H1 (cell line): ENCODE data around the gene BTBD7. TPM values are rescaled to one million over a fixed set of nuclear protein-coding genes. Genes with fewer than 3 reads are reported as not detected.

Source experiments
- CTCF ChIA-PET: fragments of 300-600 bp; sonication (Branson Sonifier 250); formaldehyde crosslinking; loops from one replicate; lab custom pipeline; 2021; ENCODE audit not compliant: partially characterized antibody; lab: Charles Lee
- POLR2A ChIA-PET: fragments of 300-600 bp; sonication (Branson Sonifier 250); formaldehyde crosslinking; loops from one replicate; lab custom pipeline; 2021; ENCODE audit warnings: inconsistent platforms; ENCODE audit not compliant: partially characterized antibody; lab: Charles Lee
- DNase-seq, 2 experiments: peaks; one replicate each; pipeline versions ENCODE4 v3.0.0 to v3.0.0-alpha.2; 2010 to 2022; ENCODE audit warnings: low spot score in 2 of 2, low read depth in 1 of 2, mixed read lengths in 1 of 2
- FAIRE-seq: peaks from 2 replicates; lab custom pipeline; 2011; peaks lifted over from hg19 to GRCh38; lab: Jason Lieb, UNC
- H2AFZ ChIP-seq: 2 replicates; pipeline ENCODE4 v1.8.1; 2012; ENCODE audit warnings: low read length, inconsistent platforms
- H2AK5ac ChIP-seq: 2 replicates; pipeline ENCODE4 v1.6.1; 2013; ENCODE audit warnings: low read depth, low read length
- H2BK120ac ChIP-seq: replicated peaks from 2 replicates; pipeline ENCODE3; 2013; ENCODE audit warnings: low read depth, low read length, inconsistent platforms
- H2BK12ac ChIP-seq: 2 replicates; pipeline ENCODE4 v1.6.1; 2013; ENCODE audit warnings: low read depth, low read length
- H2BK15ac ChIP-seq: 2 replicates; pipeline ENCODE4 v1.6.1; 2013; ENCODE audit warnings: low read length
- H2BK20ac ChIP-seq: 2 replicates; pipeline ENCODE4 v1.6.1; 2013; ENCODE audit warnings: low read length
- H2BK5ac ChIP-seq: 2 replicates; pipeline ENCODE4 v1.6.1; 2013; ENCODE audit warnings: low read depth, low read length
- H3K14ac ChIP-seq: 2 replicates; pipeline ENCODE4 v1.6.1; 2013; ENCODE audit warnings: inconsistent platforms; ENCODE audit not compliant: insufficient read length
- H3K18ac ChIP-seq: 2 replicates; pipeline ENCODE4 v1.6.1; 2013; ENCODE audit warnings: low read length; ENCODE audit errors: extremely low read depth
- H3K23ac ChIP-seq: 2 replicates; pipeline ENCODE4 v1.6.1; 2013; ENCODE audit warnings: inconsistent platforms; ENCODE audit not compliant: insufficient read length
- H3K23me2 ChIP-seq: 2 replicates; pipeline ENCODE4 v1.6.1; 2013; ENCODE audit warnings: low read depth, low read length
- H3K27ac ChIP-seq: 2 replicates; pipeline ENCODE4 v1.6.1; 2011; ENCODE audit warnings: low read depth, low read length, inconsistent platforms
- H3K27me3 ChIP-seq, 4 experiments: replicated peaks in 1 of 4; 1 replicate in 1 of 4; 2 replicates in 3 of 4; pipeline versions ENCODE4 v1.6.1 to v1.8.1; 2011 to 2013; ENCODE audit warnings: low read length in 3 of 4, mild to moderate bottlenecking in 3 of 4, inconsistent platforms in 2 of 4, mixed read lengths in 2 of 4, moderate library complexity in 1 of 4; ENCODE audit not compliant: control insufficient read depth in 3 of 4, insufficient read depth in 3 of 4; ENCODE audit errors: extremely low read depth in 1 of 4
- H3K36me3 ChIP-seq, 4 experiments: 2 replicates each; pipeline versions ENCODE4 v1.6.1 to v1.8.1; 2011 to 2013; ENCODE audit warnings: mild to moderate bottlenecking in 4 of 4, low read length in 3 of 4, moderate library complexity in 2 of 4, control low read depth in 1 of 4, inconsistent platforms in 1 of 4; ENCODE audit not compliant: insufficient read depth in 4 of 4, control insufficient read depth in 2 of 4
- H3K4ac ChIP-seq: replicated peaks from 2 replicates; pipeline ENCODE3; 2013; ENCODE audit warnings: low read length, low read depth, mixed read lengths, inconsistent platforms; ENCODE audit not compliant: insufficient read length
- H3K4me1 ChIP-seq, 4 experiments: replicated peaks in 1 of 4; 1 replicate in 1 of 4; 2 replicates in 3 of 4; pipeline versions ENCODE4 v1.6.1 to v1.8.1; 2011 to 2013; ENCODE audit warnings: low read length in 3 of 4, inconsistent platforms in 2 of 4, mixed read lengths in 1 of 4; ENCODE audit not compliant: insufficient read depth in 4 of 4, control insufficient read depth in 3 of 4
- H3K4me2 ChIP-seq, 2 experiments: 2 replicates each; pipeline versions ENCODE4 v1.6.1 to v1.8.1; 2011 to 2013; ENCODE audit warnings: low read depth in 2 of 2, low read length in 2 of 2, control low read depth in 1 of 2, inconsistent platforms in 1 of 2, mild to moderate bottlenecking in 1 of 2; ENCODE audit not compliant: insufficient read depth in 1 of 2
- H3K4me3 ChIP-seq, 4 experiments: fragments of 200-600, 300-600 bp in 1 of 4; sonication (generic), shearing (Covaris generic), sonication (Bioruptor Twin) in 1 of 4; 2 replicates each; pipeline versions ENCODE4 v1.5.1 to v1.8.1; 2011 to 2016; ENCODE audit warnings: low read length in 4 of 4, low read depth in 3 of 4, control low read depth in 2 of 4, inconsistent platforms in 2 of 4, mild to moderate bottlenecking in 2 of 4, mixed read lengths in 1 of 4, moderate library complexity in 1 of 4; ENCODE audit not compliant: insufficient read depth in 2 of 4; ENCODE audit errors: extremely low read depth in 1 of 4
- H3K56ac ChIP-seq: replicated peaks from 2 replicates; pipeline ENCODE3; 2013; ENCODE audit warnings: low read depth, mild to moderate bottlenecking, mixed read lengths, low read length, inconsistent platforms; ENCODE audit not compliant: insufficient read length
- H3K79me1 ChIP-seq: 2 replicates; pipeline ENCODE4 v1.6.1; 2013; ENCODE audit warnings: low read depth, low read length, control low read depth
- H3K79me2 ChIP-seq, 2 experiments: 2 replicates each; pipeline versions ENCODE4 v1.6.1 to v1.8.1; 2012 to 2013; ENCODE audit warnings: low read length in 2 of 2, mild to moderate bottlenecking in 2 of 2, inconsistent platforms in 1 of 2; ENCODE audit not compliant: insufficient read depth in 2 of 2, control insufficient read depth in 1 of 2
- H3K9ac ChIP-seq, 4 experiments: replicated peaks in 1 of 4; 1 replicate in 1 of 4; 2 replicates in 3 of 4; pipeline versions ENCODE4 v1.6.1 to v1.8.1; 2011 to 2013; ENCODE audit warnings: low read depth in 3 of 4, low read length in 3 of 4, control low read depth in 2 of 4, mild to moderate bottlenecking in 2 of 4, moderate library complexity in 2 of 4, inconsistent platforms in 1 of 4; ENCODE audit errors: extremely low read depth in 1 of 4
- H3K9me3 ChIP-seq, 2 experiments: 2 replicates each; pipeline versions ENCODE4 v1.6.1 to v1.8.1; 2012 to 2013; ENCODE audit warnings: mild to moderate bottlenecking in 2 of 2, moderate library complexity in 2 of 2, control low read depth in 1 of 2, inconsistent platforms in 1 of 2, low read depth in 1 of 2, low read length in 1 of 2, mixed read lengths in 1 of 2; ENCODE audit not compliant: insufficient read depth in 2 of 2
- H4K20me1 ChIP-seq, 2 experiments: replicated peaks in 1 of 2; 2 replicates each; pipeline versions ENCODE3 to v1.8.1; 2011 to 2013; ENCODE audit warnings: inconsistent platforms in 2 of 2, low read length in 2 of 2, mild to moderate bottlenecking in 1 of 2; ENCODE audit not compliant: insufficient read depth in 2 of 2, control insufficient read depth in 1 of 2
- H4K5ac ChIP-seq: 2 replicates; pipeline ENCODE4 v1.6.1; 2013; ENCODE audit warnings: low read length, low read depth, mixed read lengths, inconsistent platforms; ENCODE audit not compliant: insufficient read length
- H4K8ac ChIP-seq: 2 replicates; pipeline ENCODE4 v1.8.0; 2013; ENCODE audit warnings: mild to moderate bottlenecking, moderate library complexity, low read length, inconsistent platforms; ENCODE audit not compliant: insufficient read depth; ENCODE audit errors: extremely low read depth
- H4K91ac ChIP-seq: replicated peaks from 2 replicates; pipeline ENCODE3; 2013; ENCODE audit warnings: low read length, mixed read lengths, inconsistent platforms; ENCODE audit not compliant: insufficient read length
- ATF2 ChIP-seq: IDR thresholded peaks from 2 replicates; pipeline ENCODE4 v1.6.1; 2012; ENCODE audit warnings: low read length, inconsistent platforms
- ATF3 ChIP-seq: IDR thresholded peaks from 2 replicates; pipeline ENCODE4 v1.6.1; 2011; ENCODE audit warnings: low read depth, mild to moderate bottlenecking, low read length; ENCODE audit not compliant: insufficient read depth
- E2F6 ChIP-seq: IDR thresholded peaks from 2 replicates; pipeline ENCODE4 v1.6.1; 2012; ENCODE audit warnings: inconsistent platforms
- JUN ChIP-seq: IDR thresholded peaks from 2 replicates; pipeline ENCODE4 v1.6.1; 2011; ENCODE audit warnings: low read depth, mild to moderate bottlenecking, improper control_type of control experiment, low read length
- YY1 ChIP-seq: IDR thresholded peaks from 2 replicates; pipeline ENCODE4 v1.6.1; 2011; ENCODE audit warnings: low read depth, mild to moderate bottlenecking, low read length
- WGBS, 2 experiments: shearing (Covaris generic) in 1 of 2; methylation state at CpG; one replicate each; pipeline versions ENCODE4 v1.1.6 to v1.1.7; 2013 to 2015; ENCODE audit warnings: low lambda C conversion rate in 2 of 2, mixed read lengths in 2 of 2, inconsistent platforms in 1 of 2, low coverage in 1 of 2, missing lambda C conversion rate in 1 of 2; ENCODE audit not compliant: insufficient replicate concordance in 2 of 2, insufficient coverage in 1 of 2, insufficient read length in 1 of 2; ENCODE audit errors: extremely low coverage in 1 of 2, missing lambda C conversion rate in 1 of 2; 5-methylcytosine and 5-hydroxymethylcytosine counted together
- polyA plus RNA-seq, 7 experiments: library from polyadenylated mRNA; depleted of rRNA in 3 of 7; stranded (reverse) in 5 of 7; unstranded in 2 of 7; fragments of >200 nt in 5 of 7; fragments of 200-250 nt in 2 of 7; gene quantifications; 1 replicate in 5 of 7; 2 replicates in 1 of 7; 4 replicates in 1 of 7; pipeline versions ENCODE4 v1.2.1 to v1.2.3, GENCODE V29; 2011 to 2013; ENCODE audit warnings: missing spikeins in 2 of 7, mixed read lengths in 2 of 7
- total RNA-seq: library from RNA; stranded (reverse); fragmentation: NEBNext Ultra II Directional; extraction: Animal tissue kit (Norgen Biotek cat#: 25700); gene quantifications from 2 replicates; pipeline ENCODE4 v1.2.1, GENCODE V29; 2021

BTBD7 gene
- total and polyA plus RNA-seq, 2 of the 8 experiments (the other 6 are each of a cell fraction or from before 2014, with no cell fraction given): 12.1 to 46.1 TPM

- Histone ChIP-seq H4K5ac (no peak overlapping the region), H4K20me1 (no peaks in the 10 kb centered on the region), H3K18ac (no peak overlapping the region), H4K91ac (no peak overlapping the region), H3K27ac (no peak overlapping the region), H2BK5ac (no peak overlapping the region), H2BK20ac (no peak overlapping the region), H4K8ac (no peak overlapping the region), H3K4me3 (no peak overlapping the region), H3K79me2 (no peaks in the 10 kb centered on the region), H2BK15ac (no peak overlapping the region), H3K9me3 (no peaks in the 10 kb centered on the region), H2BK12ac (no peak overlapping the region), H3K23me2 (no peaks in the 10 kb centered on the region), H3K23ac (no peak overlapping the region), H3K4me1 (no peaks in the 10 kb centered on the region), H3K27me3 (no peaks in the 10 kb centered on the region; a peak in 1 of 7 replicates), H2BK120ac (no peak overlapping the region), H2AFZ (no peak overlapping the region), H2AK5ac (no peak overlapping the region), H3K14ac (no peak overlapping the region), H3K56ac (no peak overlapping the region), H3K36me3 (peaks cover 7 to 37% (median 23%) of the 10 kb centered on the region in 4 experiments; a peak in 6 of 8 replicates), H3K79me1 (no peaks in the 10 kb centered on the region), H3K4me2 (no peak overlapping the region), H3K9ac (no peak overlapping the region), H3K4ac (no peak overlapping the region)
- CTCF ChIA-PET: interaction anchor here (1.2 to 1.4 kb wide), 2 partner anchors 16 to 313 kb away, joined by 3 to 4 read pairs; partner anchors contain the start of genes GON7 and UBR7
- TF ChIP-seq ATF3 (no peak), ATF2 (no peak), JUN (no peak), E2F6 (no peak), YY1 (no peak)
- DNase-seq (no peak), FAIRE-seq (no peak)
- 97% methylated on average over 26 of the region's 27 CpGs; no CpG with 5 or more reads in 1 of the 2 experiments for WGBS, 2 experiments
- POLR2A ChIA-PET: no interaction called here
Observed at GRCh38 chr14:93223565-93223964, 109.3 kb downstream of the BTBD7 start.
